ENCODE measurements around the gene KIAA0513.
A peak's percentile ranks its signal among the peaks of the same experiment; 100 is the strongest.

The KIAA0513 gene

GRCh38 chr16:85087899-85088569, 60.4 kb downstream of the KIAA0513 start:
- WGBS, 2 donors (ENCODE audit: extremely low coverage in 2 of 2, insufficient read length in 2 of 2, insufficient replicate concordance in 1 of 2) = no CpG with 5 or more reads among the region's 21 CpGs

GRCh38 chr16:85088570-85089199, 61.1 kb downstream of the KIAA0513 start:
- Histone ChIP-seq H3K4me2 (ENCODE audit: insufficient read depth, low read length, poor library complexity, severe bottlenecking) (no peak overlapping the region), H3K4me3 (ENCODE audit: low read length in 2 of 2) (no peak overlapping the region), H4K91ac (ENCODE audit: low read depth, low read length, poor library complexity) (no peak overlapping the region), H2BK120ac (ENCODE audit: low read depth, low read length) (no peak overlapping the region), H3K27me3 (ENCODE audit: control insufficient read depth in 3 of 3, insufficient read depth in 3 of 3, low read depth in 1 of 3, low read length in 3 of 3) (peaks cover 0 to 4% (median 0%) of the 10 kb centered on the region in 3 experiments), H3K9ac (ENCODE audit: low read depth, low read length, poor library complexity) (no peak overlapping the region), H2AFZ (ENCODE audit: low read length) (no peak overlapping the region), H2BK5ac (ENCODE audit: low read length) (peak overlapping the region; percentile 6), H3K18ac (ENCODE audit: low read length) (peak overlapping the region; percentile 8), H2AK5ac (ENCODE audit: low read depth, low read length) (no peak overlapping the region), H3K4ac (ENCODE audit: low read length) (no peak overlapping the region), H3K79me1 (ENCODE audit: low read depth, low read length) (no peaks in the 10 kb centered on the region), H3K27ac (replicated peaks; ENCODE audit: low read length) (no peak overlapping the region), H3K23ac (ENCODE audit: low read depth, low read length, poor library complexity) (no peak overlapping the region), H3K9me3 (replicated peaks in 1 of 2; ENCODE audit: control insufficient read depth in 2 of 2, insufficient read depth in 1 of 2, low read depth in 1 of 2, low read length in 2 of 2) (no peaks in the 10 kb centered on the region), H2BK12ac (ENCODE audit: low read length) (no peak overlapping the region), H4K8ac (ENCODE audit: low read depth, low read length) (no peak overlapping the region), H3K36me3 (replicated peaks in 1 of 2; ENCODE audit: control insufficient read depth in 2 of 2, insufficient read depth in 2 of 2, low read length in 2 of 2) (no peaks in the 10 kb centered on the region), H2BK15ac (ENCODE audit: low read length) (peak overlapping the region; percentile 28), H3K14ac (ENCODE audit: low read length) (no peak overlapping the region), H3K4me1 (ENCODE audit: control insufficient read depth in 2 of 2, insufficient read depth in 1 of 2, low read depth in 1 of 2, low read length in 2 of 2) (peaks cover 5 to 28% of the 10 kb centered on the region in 2 donors)
- no peak for DNase-seq (ENCODE audit: low spot score)
- no CpG with 5 or more reads among the region's 31 CpGs for WGBS, 2 donors (ENCODE audit: extremely low coverage in 2 of 2, insufficient read length in 2 of 2, insufficient replicate concordance in 1 of 2)

More at GRCh38 chr16:85087899-85088569, 60.4 kb downstream of the KIAA0513 start:
- peak overlapping the region; percentile 6 for H2BK5ac ChIP-seq (ENCODE audit: low read length)
- H3K27ac ChIP-seq (replicated peaks; ENCODE audit: low read length) = no peak overlapping the region
- no peaks in the 10 kb centered on the region for H3K9me3 ChIP-seq (replicated peaks in 1 of 2; ENCODE audit: control insufficient read depth in 2 of 2, insufficient read depth in 1 of 2, low read depth in 1 of 2, low read length in 2 of 2)
- H3K14ac ChIP-seq (ENCODE audit: low read length) = no peak overlapping the region
- H3K4me2 ChIP-seq (ENCODE audit: insufficient read depth, low read length, poor library complexity, severe bottlenecking) = no peak overlapping the region
- H2BK15ac ChIP-seq (ENCODE audit: low read length) = peak overlapping the region; percentile 28
- DNase-seq (ENCODE audit: low spot score) = no peak
- H3K4me3 ChIP-seq (ENCODE audit: low read length in 2 of 2) = peak overlapping the region in 1 of 2 donors; percentile 17
- H4K91ac ChIP-seq (ENCODE audit: low read depth, low read length, poor library complexity) = no peak overlapping the region
- H4K8ac ChIP-seq (ENCODE audit: low read depth, low read length) = no peak overlapping the region
- H3K79me1 ChIP-seq (ENCODE audit: low read depth, low read length) = no peaks in the 10 kb centered on the region
- no peak overlapping the region for H2AFZ ChIP-seq (ENCODE audit: low read length)
- H3K23ac ChIP-seq (ENCODE audit: low read depth, low read length, poor library complexity) = no peak overlapping the region
- no peak overlapping the region for H2BK12ac ChIP-seq (ENCODE audit: low read length)
- H2BK120ac ChIP-seq (ENCODE audit: low read depth, low read length) = no peak overlapping the region
- H2AK5ac ChIP-seq (ENCODE audit: low read depth, low read length) = peak overlapping the region; percentile 26
- H3K27me3 ChIP-seq (ENCODE audit: control insufficient read depth in 3 of 3, insufficient read depth in 3 of 3, low read depth in 1 of 3, low read length in 3 of 3) = peaks cover 0 to 4% (median 0%) of the 10 kb centered on the region in 3 experiments
- H3K9ac ChIP-seq (ENCODE audit: low read depth, low read length, poor library complexity) = peak overlapping the region; percentile 34
- H3K4me1 ChIP-seq (ENCODE audit: control insufficient read depth in 2 of 2, insufficient read depth in 1 of 2, low read depth in 1 of 2, low read length in 2 of 2) = peaks cover 9 to 34% of the 10 kb centered on the region in 2 donors
- H3K18ac ChIP-seq (ENCODE audit: low read length) = no peak overlapping the region
- H3K36me3 ChIP-seq (replicated peaks in 1 of 2; ENCODE audit: control insufficient read depth in 2 of 2, insufficient read depth in 2 of 2, low read length in 2 of 2) = no peaks in the 10 kb centered on the region
- no peak overlapping the region for H3K4ac ChIP-seq (ENCODE audit: low read length)

- Histone ChIP-seq H3K18ac (ENCODE audit: low read length) (no peak overlapping the region), H3K27ac (replicated peaks; ENCODE audit: low read length) (no peak overlapping the region), H3K9ac (ENCODE audit: low read depth, low read length, poor library complexity) (no peak overlapping the region), H3K27me3 (ENCODE audit: control insufficient read depth in 3 of 3, insufficient read depth in 3 of 3, low read depth in 1 of 3, low read length in 3 of 3) (peaks cover 0 to 4% (median 0%) of the 10 kb centered on the region in 3 experiments), H3K4me3 (ENCODE audit: low read length in 2 of 2) (no peak overlapping the region), H2BK15ac (ENCODE audit: low read length) (no peak overlapping the region), H3K79me1 (ENCODE audit: low read depth, low read length) (no peaks in the 10 kb centered on the region), H3K23ac (ENCODE audit: low read depth, low read length, poor library complexity) (peak overlapping the region; percentile 29), H2BK120ac (ENCODE audit: low read depth, low read length) (no peak overlapping the region), H3K4me2 (ENCODE audit: insufficient read depth, low read length, poor library complexity, severe bottlenecking) (no peak overlapping the region), H3K36me3 (replicated peaks in 1 of 2; ENCODE audit: control insufficient read depth in 2 of 2, insufficient read depth in 2 of 2, low read length in 2 of 2) (no peaks in the 10 kb centered on the region), H3K9me3 (replicated peaks in 1 of 2; ENCODE audit: control insufficient read depth in 2 of 2, insufficient read depth in 1 of 2, low read depth in 1 of 2, low read length in 2 of 2) (no peaks in the 10 kb centered on the region), H3K14ac (ENCODE audit: low read length) (peak overlapping the region; percentile 67), H2BK12ac (ENCODE audit: low read length) (no peak overlapping the region), H3K4me1 (ENCODE audit: control insufficient read depth in 2 of 2, insufficient read depth in 1 of 2, low read depth in 1 of 2, low read length in 2 of 2) (peaks cover 3 to 26% of the 10 kb centered on the region in 2 donors), H4K91ac (ENCODE audit: low read depth, low read length, poor library complexity) (no peak overlapping the region), H3K4ac (ENCODE audit: low read length) (no peak overlapping the region), H2AFZ (ENCODE audit: low read length) (no peak overlapping the region), H2BK5ac (ENCODE audit: low read length) (no peak overlapping the region), H2AK5ac (ENCODE audit: low read depth, low read length) (no peak overlapping the region), H4K8ac (ENCODE audit: low read depth, low read length) (no peak overlapping the region)
- WGBS, 2 donors (ENCODE audit: extremely low coverage in 2 of 2, insufficient read length in 2 of 2, insufficient replicate concordance in 1 of 2) = no CpG with 5 or more reads among the region's 16 CpGs
- no peak for DNase-seq (ENCODE audit: low spot score)
Measured at GRCh38 chr16:85089525-85089924, 61.9 kb downstream of the KIAA0513 start.

- no peak overlapping the region for H3K4me3 ChIP-seq (ENCODE audit: low read length in 2 of 2)
Measured at GRCh38 chr16:85090181-85090580, 62.6 kb downstream of the KIAA0513 start.

More at GRCh38 chr16:85090181-85090580, 62.6 kb downstream of the KIAA0513 start:
- no peak overlapping the region for H2AK5ac ChIP-seq (ENCODE audit: low read depth, low read length)
- H2BK5ac ChIP-seq (ENCODE audit: low read length) = no peak overlapping the region
- no peak overlapping the region for H2BK120ac ChIP-seq (ENCODE audit: low read depth, low read length)
- H3K9ac ChIP-seq (ENCODE audit: low read depth, low read length, poor library complexity) = no peak overlapping the region
- H3K9me3 ChIP-seq (replicated peaks in 1 of 2; ENCODE audit: control insufficient read depth in 2 of 2, insufficient read depth in 1 of 2, low read depth in 1 of 2, low read length in 2 of 2) = no peaks in the 10 kb centered on the region
- H3K4me2 ChIP-seq (ENCODE audit: insufficient read depth, low read length, poor library complexity, severe bottlenecking) = no peak overlapping the region
- H3K27ac ChIP-seq (replicated peaks; ENCODE audit: low read length) = no peak overlapping the region
- no peak overlapping the region for H2BK15ac ChIP-seq (ENCODE audit: low read length)
- no peaks in the 10 kb centered on the region for H3K79me1 ChIP-seq (ENCODE audit: low read depth, low read length)
- H2BK12ac ChIP-seq (ENCODE audit: low read length) = no peak overlapping the region
- H3K23ac ChIP-seq (ENCODE audit: low read depth, low read length, poor library complexity) = peak overlapping the region; percentile 29
- H3K4me1 ChIP-seq (ENCODE audit: control insufficient read depth in 2 of 2, insufficient read depth in 1 of 2, low read depth in 1 of 2, low read length in 2 of 2) = peaks cover 3 to 26% of the 10 kb centered on the region in 2 donors
- WGBS, 2 donors (ENCODE audit: extremely low coverage in 2 of 2, insufficient read length in 2 of 2, insufficient replicate concordance in 1 of 2) = no CpG with 5 or more reads among the region's 13 CpGs
- peaks cover 0 to 4% (median 0%) of the 10 kb centered on the region in 3 experiments for H3K27me3 ChIP-seq (ENCODE audit: control insufficient read depth in 3 of 3, insufficient read depth in 3 of 3, low read depth in 1 of 3, low read length in 3 of 3)
- H3K18ac ChIP-seq (ENCODE audit: low read length) = no peak overlapping the region
- no peak overlapping the region for H3K4ac ChIP-seq (ENCODE audit: low read length)
- H3K36me3 ChIP-seq (replicated peaks in 1 of 2; ENCODE audit: control insufficient read depth in 2 of 2, insufficient read depth in 2 of 2, low read length in 2 of 2) = no peaks in the 10 kb centered on the region
- H3K14ac ChIP-seq (ENCODE audit: low read length) = no peak overlapping the region
- no peak for DNase-seq (ENCODE audit: low spot score)
- no peak overlapping the region for H4K8ac ChIP-seq (ENCODE audit: low read depth, low read length)
- H2AFZ ChIP-seq (ENCODE audit: low read length) = peak overlapping the region; percentile 34
- H4K91ac ChIP-seq (ENCODE audit: low read depth, low read length, poor library complexity) = no peak overlapping the region
